HG02642 (cell line): ENCODE measurements around the gene ELOA.

Experiments used
- ATAC-seq: cut with Tn5 transposase; IDR thresholded peaks from one replicate; pipeline ENCODE4 v1.9.1; 2021; ENCODE audit warnings: mild to moderate bottlenecking; ENCODE audit not compliant: unreplicated experiment, poor library complexity

ELOA gene

GRCh38 chr1:23743287-23744152, at the start of gene ELOA:
Gene ELOA (plus strand): TSS chr1:23743471. CDS start chr1:23743504, 33 bp downstream.
- peak; percentile 85 for ATAC-seq

- no peak for ATAC-seq
These were observed 49.7 kb upstream of the ELOA start for GRCh38 chr1:23693599-23693998.

GRCh38 chr1:23694371-23694770, 48.9 kb upstream of the ELOA start:
- no peak for ATAC-seq

DNA sequence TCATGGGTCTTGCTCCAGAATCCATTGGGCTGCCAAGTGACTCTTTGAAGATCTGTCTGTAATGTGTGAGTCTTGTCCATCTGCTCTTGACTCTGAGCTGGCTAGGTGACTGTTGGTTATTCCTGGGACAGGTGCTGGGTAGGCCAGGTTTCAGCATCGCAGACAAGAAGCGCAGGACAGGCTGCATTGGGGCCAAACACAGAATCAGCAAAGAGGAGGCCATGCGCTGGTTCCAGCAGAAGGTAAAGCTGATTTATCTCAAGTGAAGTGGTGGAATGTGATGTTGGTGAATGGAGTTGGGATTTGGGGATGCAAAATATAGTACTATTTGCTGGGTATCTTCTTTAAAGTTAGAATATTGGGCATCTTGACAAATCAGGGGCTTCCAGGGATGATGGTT, 47.6 kb upstream of the ELOA start:
- ATAC-seq, result no peak

DNA sequence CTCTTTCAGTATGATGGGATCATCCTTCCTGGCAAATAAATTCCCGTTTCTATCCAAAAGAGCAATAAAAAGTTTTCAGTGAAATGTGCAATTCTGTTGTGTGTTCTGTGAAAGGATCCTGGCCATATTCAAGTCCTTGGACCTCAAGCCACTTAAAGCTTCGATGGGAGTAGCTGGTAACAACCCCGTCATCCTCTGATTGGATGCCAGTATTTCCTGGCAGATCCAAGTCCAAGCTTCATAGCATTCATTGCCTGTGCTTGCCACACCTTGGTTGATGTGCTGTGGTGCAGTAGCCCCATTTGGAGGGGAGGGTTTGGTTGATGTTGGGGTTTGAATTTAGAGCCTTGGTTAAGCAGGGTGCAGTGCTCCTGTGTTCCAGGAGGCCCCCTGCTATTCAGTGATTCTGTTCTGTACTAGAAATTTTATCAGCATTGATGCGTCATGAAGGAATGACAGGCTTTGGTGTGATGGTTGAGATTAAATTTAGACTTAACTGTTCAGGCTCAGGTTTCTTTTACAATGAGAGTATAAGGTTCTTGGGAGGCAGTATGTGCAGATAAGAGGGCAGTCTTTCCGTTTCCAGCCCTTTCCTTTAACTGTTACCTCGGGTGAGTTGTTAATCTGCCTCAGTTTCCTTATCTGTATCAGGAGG, 46.8 kb upstream of the ELOA start:
- ATAC-seq, result no peak

DNA sequence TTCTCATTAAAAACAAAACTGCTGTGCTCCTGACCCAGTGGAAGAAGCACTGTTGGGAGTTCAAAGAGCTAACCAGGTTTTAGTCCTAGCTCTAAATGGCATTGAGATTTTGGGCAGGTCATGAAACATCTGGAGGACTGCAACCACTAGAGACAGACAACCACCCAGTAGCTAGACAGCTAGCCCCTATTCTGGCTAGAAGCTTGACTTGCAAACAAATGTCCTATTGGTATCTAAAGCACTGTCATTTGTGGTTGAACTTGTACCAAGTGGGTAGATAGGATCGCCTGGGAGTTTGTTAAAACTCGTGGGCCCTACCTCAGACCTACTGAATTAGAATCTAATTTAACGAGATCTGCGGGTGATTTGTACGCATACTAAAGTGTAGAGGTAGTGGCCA, 44.8 kb upstream of the ELOA start:
- ATAC-seq, result no peak

DNA sequence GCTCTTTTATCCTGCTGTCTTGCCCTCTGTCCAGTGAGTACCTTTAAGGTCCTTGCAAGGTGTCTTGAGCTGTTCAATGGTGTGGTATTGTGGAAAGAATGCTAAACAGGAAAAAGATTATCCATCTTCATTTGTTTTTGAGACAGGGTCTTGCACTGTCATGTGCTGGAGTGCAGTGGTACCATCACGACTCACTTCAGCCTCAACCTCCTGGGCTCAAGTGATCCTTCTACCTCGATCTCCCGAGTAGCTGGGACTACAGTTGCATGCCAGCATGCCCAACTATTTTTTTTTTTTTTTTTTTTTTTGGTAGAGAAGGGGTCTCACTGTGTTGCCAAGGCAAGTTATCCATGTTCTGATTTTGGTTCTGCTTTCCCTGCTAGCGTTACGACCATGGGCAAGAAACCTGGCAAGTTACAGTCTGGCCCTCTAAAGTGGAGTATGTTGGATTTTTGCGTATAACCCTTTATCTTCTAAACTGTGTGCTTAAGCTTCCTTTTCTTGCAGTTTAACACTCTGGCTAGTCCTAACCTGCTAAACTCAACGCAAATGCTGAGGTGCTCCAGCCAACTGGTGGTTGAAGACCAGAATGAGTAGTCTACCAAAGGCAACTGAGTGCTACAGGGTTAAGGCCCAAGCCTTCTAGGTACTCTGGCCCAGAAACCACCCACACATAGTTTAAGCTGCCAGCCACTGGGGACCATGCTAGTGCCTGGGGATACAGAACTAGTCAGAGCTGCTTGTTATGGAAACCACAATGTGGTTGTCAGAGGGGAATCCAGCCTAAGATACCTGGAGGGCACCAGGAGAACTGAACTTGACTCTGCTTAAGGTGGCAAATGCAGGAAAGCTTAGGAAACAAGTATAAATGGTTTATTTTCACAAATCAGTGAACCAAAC, 43.7 kb upstream of the ELOA start:
- ATAC-seq, result no peak

GRCh38 chr1:23701310-23701709, 42.0 kb upstream of the ELOA start:
- no peak for ATAC-seq

- ATAC-seq, result no peak
These were observed 41.3 kb upstream of the ELOA start for GRCh38 chr1:23701996-23702395.

DNA sequence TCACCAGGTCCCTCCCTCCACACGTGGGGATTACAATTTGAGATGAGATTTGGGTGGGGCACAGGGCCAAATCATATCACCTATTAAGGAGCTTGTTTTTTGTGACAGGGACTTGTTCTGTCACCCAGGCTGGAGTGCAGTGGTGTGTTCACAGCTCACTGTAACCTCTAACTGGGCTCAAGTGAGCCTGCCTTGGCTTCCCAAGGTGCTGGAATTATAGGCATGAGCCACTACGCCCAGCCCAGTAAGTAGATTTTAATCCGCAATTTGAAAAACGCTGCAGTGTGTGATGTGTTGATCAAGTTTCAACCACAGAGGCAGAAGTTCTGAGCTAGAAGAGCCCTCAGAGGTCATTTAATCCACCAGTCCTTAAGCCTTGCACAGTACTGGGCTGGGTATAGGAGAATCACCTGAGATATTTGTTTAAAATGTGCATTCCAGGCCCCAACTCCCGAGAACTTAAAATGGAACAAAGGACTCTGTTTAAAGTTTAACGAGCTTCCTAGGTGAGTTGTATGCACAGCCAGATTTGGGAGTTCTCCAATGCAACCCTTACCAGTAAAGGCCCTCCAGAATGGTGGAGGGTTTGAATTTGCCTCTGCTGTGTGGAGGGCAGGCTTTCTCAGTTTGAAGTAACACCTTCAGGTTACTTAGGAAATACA, 38.3 kb upstream of the ELOA start:
- ATAC-seq, result no peak

GRCh38 chr1:23709229-23709628, 34.0 kb upstream of the ELOA start:
- no peak for ATAC-seq

DNA sequence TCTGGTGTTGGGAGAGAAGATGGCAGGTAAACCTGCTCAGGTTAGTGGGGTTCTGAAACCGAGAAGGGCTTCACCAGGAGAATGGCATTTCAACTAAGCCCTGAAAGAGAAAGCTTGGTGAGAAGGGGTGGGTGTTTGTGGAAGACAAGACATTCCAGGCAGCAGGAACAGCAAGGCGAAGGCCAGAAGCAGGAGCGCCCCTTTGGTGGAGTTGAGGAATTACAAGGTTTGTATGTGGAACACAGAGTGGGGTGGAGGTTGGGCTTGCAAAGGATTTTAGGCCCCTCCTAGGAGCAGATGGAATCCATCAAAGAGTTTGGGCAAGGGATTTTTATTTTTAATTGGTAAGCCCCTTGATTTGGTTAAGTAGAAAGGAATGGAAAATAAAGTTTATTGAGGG, 24.8 kb upstream of the ELOA start:
- no peak for ATAC-seq

GRCh38 chr1:23719162-23719820, 24.0 kb upstream of the ELOA start:
- ATAC-seq, result no peak

GRCh38 chr1:23720256-23720995, 22.8 kb upstream of the ELOA start:
- peak; percentile 70 for ATAC-seq

GRCh38 chr1:23722652-23723051, 20.6 kb upstream of the ELOA start:
- no peak for ATAC-seq

DNA sequence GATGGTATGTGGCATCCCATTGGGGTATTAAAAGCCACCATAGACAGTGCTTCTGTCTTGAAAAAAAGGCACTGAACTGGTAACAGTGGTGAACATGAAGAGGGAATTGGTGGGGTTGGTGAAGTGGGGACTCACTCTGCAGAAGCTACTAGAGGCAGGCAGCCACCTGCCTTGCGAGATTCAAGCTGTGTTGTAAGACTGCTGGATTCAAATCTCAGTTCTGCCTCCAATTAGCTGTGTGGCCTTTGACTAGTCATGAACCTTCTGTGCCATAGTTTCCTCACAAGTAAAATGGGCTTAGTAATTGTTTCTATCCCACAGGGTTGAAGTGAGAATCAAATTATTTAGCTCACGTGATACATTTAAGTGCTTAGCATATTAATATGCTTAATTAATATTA, 16.6 kb upstream of the ELOA start:
- no peak for ATAC-seq

GRCh38 chr1:23727362-23727811, 15.9 kb upstream of the ELOA start:
- ATAC-seq, result no peak

- no peak for ATAC-seq
These were observed 10.7 kb upstream of the ELOA start for GRCh38 chr1:23732363-23733224.
